ENCODE measurements around the gene TEPSIN.

GRCh38 chr17:81207610-81208581, 31.0 kb downstream of the TEPSIN start:
- TF ChIP-seq EZH2phosphoT487 (IDR thresholded peaks at IDR 0.05; ENCODE audit: low read length) = no peak
- TF ChIP-seq CTCF (IDR thresholded peaks at IDR 0.05; ENCODE audit: low read length) = no peak
- TF ChIP-seq EZH2 (optimal IDR thresholded peaks at IDR 0.05; ENCODE audit: low read depth, low read length) = no peak
